ENCODE data around the gene CD1C. TPM values are rescaled to one million over a fixed set of nuclear protein-coding genes. Genes with fewer than 3 reads are reported as not detected.
"Not testable (repeated sequence)": the region's sequence is repeated elsewhere in the genome, so short reads cannot be mapped to it uniquely, and the experiment has no call there.

CD1C gene
- polyA plus RNA-seq, 1 donor (not counting 4 experiments of a cell fraction or from before 2014, with no cell fraction given) = not detected

GRCh38 chr1:158274797-158275196 lies 14.9 kb upstream of the CD1C start:
- Histone ChIP-seq H3K36me3 (ENCODE audit: control insufficient read depth in 2 of 2, extremely low read depth in 1 of 2, insufficient read depth in 2 of 2, low read length in 2 of 2) (no peaks in the 10 kb centered on the region), H3K79me2 (ENCODE audit: control insufficient read depth, insufficient read depth, low read length) (no peaks in the 10 kb centered on the region), H3K27me3 (ENCODE audit: control insufficient read depth, extremely low read depth, insufficient read depth, low read length) (no peaks in the 10 kb centered on the region), H4K20me1 (ENCODE audit: control insufficient read depth, extremely low read depth, insufficient read depth, low read length) (no peaks in the 10 kb centered on the region), H3K4me3 (ENCODE audit: control insufficient read depth in 2 of 3, extremely low read depth in 1 of 3, insufficient read depth in 2 of 3, low read depth in 1 of 3, low read length in 3 of 3) (no peak overlapping the region), H3K9me1 (ENCODE audit: control insufficient read depth, extremely low read depth, insufficient read depth, low read length) (no peaks in the 10 kb centered on the region), H3K9ac (ENCODE audit: control insufficient read depth, extremely low read depth, insufficient read depth, low read length) (no peak overlapping the region), H3K4me2 (ENCODE audit: control insufficient read depth, extremely low read depth, insufficient read depth, low read depth, low read length) (no peak overlapping the region), H3K4me1 (ENCODE audit: control insufficient read depth, extremely low read depth, insufficient read depth, low read length) (no peaks in the 10 kb centered on the region), H2AFZ (ENCODE audit: control insufficient read depth, low read length) (no peak overlapping the region), H3K27ac (ENCODE audit: control insufficient read depth, insufficient read depth, low read length) (no peak overlapping the region), H3K9me3 (ENCODE audit: control insufficient read depth, low read depth, low read length) (no peaks in the 10 kb centered on the region)
- DNase-seq (ENCODE audit: low read depth, low spot score) (no peak), FAIRE-seq (no peak)
- TF ChIP-seq EZH2 (IDR thresholded peaks at IDR 0.05; ENCODE audit: low read length) (no peak), CTCF (optimal IDR thresholded peaks at IDR 0.05 in 1 of 3, IDR thresholded peaks at IDR 0.05 in 1 of 3, conservative IDR thresholded peaks at IDR 0.05 in 1 of 3; ENCODE audit: extremely low read depth in 1 of 3, insufficient read depth in 2 of 3, low read length in 3 of 3) (no peak)
- dilution Hi-C loops (cut with MboI; ENCODE audit: extremely low pct_ligation_motif_present, low sequenced_read_pairs) = no loop called here

GRCh38 chr1:158282421-158282820 lies 7.3 kb upstream of the CD1C start:
- H3K27ac ChIP-seq (ENCODE audit: control insufficient read depth, insufficient read depth, low read length); H2AFZ ChIP-seq (ENCODE audit: control insufficient read depth, low read length); H3K4me1 ChIP-seq (ENCODE audit: control insufficient read depth, extremely low read depth, insufficient read depth, low read length); dilution Hi-C loops (cut with MboI; ENCODE audit: extremely low pct_ligation_motif_present, low sequenced_read_pairs); DNase-seq (ENCODE audit: low read depth, low spot score); FAIRE-seq; H3K4me2 ChIP-seq (ENCODE audit: control insufficient read depth, extremely low read depth, insufficient read depth, low read depth, low read length); H3K79me2 ChIP-seq (ENCODE audit: control insufficient read depth, insufficient read depth, low read length); H4K20me1 ChIP-seq (ENCODE audit: control insufficient read depth, extremely low read depth, insufficient read depth, low read length); H3K9me1 ChIP-seq (ENCODE audit: control insufficient read depth, extremely low read depth, insufficient read depth, low read length); H3K9me3 ChIP-seq (ENCODE audit: control insufficient read depth, low read depth, low read length); H3K36me3 ChIP-seq (ENCODE audit: control insufficient read depth in 2 of 2, extremely low read depth in 1 of 2, insufficient read depth in 2 of 2, low read length in 2 of 2); H3K27me3 ChIP-seq (ENCODE audit: control insufficient read depth, extremely low read depth, insufficient read depth, low read length); H3K9ac ChIP-seq (ENCODE audit: control insufficient read depth, extremely low read depth, insufficient read depth, low read length); H3K4me3 ChIP-seq (ENCODE audit: control insufficient read depth in 2 of 3, extremely low read depth in 1 of 3, insufficient read depth in 2 of 3, low read depth in 1 of 3, low read length in 3 of 3): not testable (repeated sequence)

DNA sequence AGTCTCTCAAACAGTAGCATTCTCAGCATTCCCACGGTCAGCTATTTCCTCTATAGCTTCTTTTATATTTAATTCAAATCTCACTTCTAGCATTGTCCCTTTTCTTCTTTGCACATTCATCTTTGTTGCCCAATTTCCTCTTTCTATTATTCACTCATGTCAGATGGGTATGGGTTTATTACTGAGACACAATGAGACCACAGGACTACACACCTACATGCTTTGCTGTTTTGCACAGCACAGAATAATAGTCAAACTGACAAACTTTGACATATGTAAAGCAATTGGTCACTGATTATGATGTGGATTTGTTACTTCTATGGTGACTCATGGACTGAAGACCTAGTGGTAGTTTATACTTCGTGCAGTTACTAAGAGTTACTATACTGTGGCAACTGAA lies 5.8 kb upstream of the CD1C start:
- DNase-seq (ENCODE audit: low read depth, low spot score) (no peak), FAIRE-seq (no peak)
- H3K9ac ChIP-seq (ENCODE audit: control insufficient read depth, extremely low read depth, insufficient read depth, low read length) = no peak overlapping the region
- H3K79me2 ChIP-seq (ENCODE audit: control insufficient read depth, insufficient read depth, low read length) = no peaks in the 10 kb centered on the region
- no peaks in the 10 kb centered on the region for H3K9me3 ChIP-seq (ENCODE audit: control insufficient read depth, low read depth, low read length)
- H3K9me1 ChIP-seq (ENCODE audit: control insufficient read depth, extremely low read depth, insufficient read depth, low read length) = no peaks in the 10 kb centered on the region
- H3K4me2 ChIP-seq (ENCODE audit: control insufficient read depth, extremely low read depth, insufficient read depth, low read depth, low read length) = no peak overlapping the region
- TF ChIP-seq CTCF (optimal IDR thresholded peaks at IDR 0.05 in 1 of 3, IDR thresholded peaks at IDR 0.05 in 1 of 3, conservative IDR thresholded peaks at IDR 0.05 in 1 of 3; ENCODE audit: extremely low read depth in 1 of 3, insufficient read depth in 2 of 3, low read length in 3 of 3) (no peak), EZH2 (IDR thresholded peaks at IDR 0.05; ENCODE audit: low read length) (no peak)
- no peak overlapping the region for H3K4me3 ChIP-seq (ENCODE audit: control insufficient read depth in 2 of 3, extremely low read depth in 1 of 3, insufficient read depth in 2 of 3, low read depth in 1 of 3, low read length in 3 of 3)
- H4K20me1 ChIP-seq (ENCODE audit: control insufficient read depth, extremely low read depth, insufficient read depth, low read length) = no peaks in the 10 kb centered on the region
- H2AFZ ChIP-seq (ENCODE audit: control insufficient read depth, low read length) = no peak overlapping the region
- no peaks in the 10 kb centered on the region for H3K27me3 ChIP-seq (ENCODE audit: control insufficient read depth, extremely low read depth, insufficient read depth, low read length)
- H3K4me1 ChIP-seq (ENCODE audit: control insufficient read depth, extremely low read depth, insufficient read depth, low read length) = no peaks in the 10 kb centered on the region
- dilution Hi-C loops (cut with MboI; ENCODE audit: extremely low pct_ligation_motif_present, low sequenced_read_pairs) = no loop called here
- no peak overlapping the region for H3K27ac ChIP-seq (ENCODE audit: control insufficient read depth, insufficient read depth, low read length)
- H3K36me3 ChIP-seq (ENCODE audit: control insufficient read depth in 2 of 2, extremely low read depth in 1 of 2, insufficient read depth in 2 of 2, low read length in 2 of 2) = no peaks in the 10 kb centered on the region

Data from keratinocyte (primary cell).